Prostate gland (tissue), 2 donors: ENCODE measurements around the gene MMP10. TPM values are rescaled to one million over a fixed set of nuclear protein-coding genes. Genes with fewer than 3 reads are reported as not detected.

Experiments used
- DNase-seq: peaks from one replicate; pipeline ENCODE4 v3.0.0-alpha.2; 2019; ENCODE audit warnings: low spot score
- H3K27ac ChIP-seq, 2 donors: fragments of 200-600 bp; sonication (generic); 2 replicates each; pipeline ENCODE4 v1.5.1; 2017 to 2019
- H3K27me3 ChIP-seq: fragments of 200-600 bp; sonication (generic); replicated peaks from 2 replicates; pipeline ENCODE4 v1.5.1; 2019; ENCODE audit not compliant: insufficient read depth
- H3K36me3 ChIP-seq, 2 donors: fragments of 200-600 bp; sonication (generic); 1 replicate in 1 of 2; 2 replicates in 1 of 2; pipeline versions ENCODE4 v1.5.1 to v1.8.1; 2017 to 2019
- H3K4me1 ChIP-seq: fragments of 200-600 bp; sonication (generic); replicated peaks from 2 replicates; pipeline ENCODE4 v1.5.1; 2019
- H3K4me3 ChIP-seq, 2 donors: fragments of 200-600 bp; sonication (generic); 2 replicates each; pipeline ENCODE4 v1.5.1; 2017 to 2019
- H3K9me3 ChIP-seq: fragments of 200-600 bp; sonication (generic); 2 replicates; pipeline ENCODE4 v1.5.1; 2017
- POLR2A ChIP-seq: fragments of 450-650 bp; IDR thresholded peaks from one replicate; pipeline ENCODE4 v1.6.1; 2016; ENCODE audit warnings: antibody characterized with exemption, mild to moderate bottlenecking
- POLR2AphosphoS5 ChIP-seq: sonication (generic); formaldehyde crosslinking; IDR thresholded peaks from one replicate; pipeline ENCODE4 v1.6.1; 2017; ENCODE audit warnings: antibody characterized with exemption
- WGBS: methylation state at CpG from one replicate; pipeline ENCODE4 v1.1.5; 2018; 5-methylcytosine and 5-hydroxymethylcytosine counted together
- intact Hi-C: fragments of 100-400 bp; cut with DNase I; formaldehyde crosslinking; loops from one replicate; pipeline ENCODE4 v1.14.2; 2022
- total RNA-seq, 2 donors: library from RNA; depleted of rRNA; stranded (reverse); fragments of >200 nt; gene quantifications; one replicate each; pipeline ENCODE4 v1.1.0, GENCODE V29; 2016
- TF ChIP-seq, protein P1 (sequence below), 4 experiments: fragments of 200-600 bp in 2 of 4; fragments of 450-650 bp in 2 of 4; sonication (generic) in 2 of 4; IDR thresholded peaks; 1 replicate in 3 of 4; 2 replicates in 1 of 4; pipeline ENCODE4 v1.5.1; 2016 to 2019; ENCODE audit warnings: antibody characterized with exemption in 4 of 4, mild to moderate bottlenecking in 2 of 4, moderate library complexity in 2 of 4

MMP10 gene
- total RNA-seq, 2 donors from 2014 or later = 0.18 to 3.6 TPM

DNA sequence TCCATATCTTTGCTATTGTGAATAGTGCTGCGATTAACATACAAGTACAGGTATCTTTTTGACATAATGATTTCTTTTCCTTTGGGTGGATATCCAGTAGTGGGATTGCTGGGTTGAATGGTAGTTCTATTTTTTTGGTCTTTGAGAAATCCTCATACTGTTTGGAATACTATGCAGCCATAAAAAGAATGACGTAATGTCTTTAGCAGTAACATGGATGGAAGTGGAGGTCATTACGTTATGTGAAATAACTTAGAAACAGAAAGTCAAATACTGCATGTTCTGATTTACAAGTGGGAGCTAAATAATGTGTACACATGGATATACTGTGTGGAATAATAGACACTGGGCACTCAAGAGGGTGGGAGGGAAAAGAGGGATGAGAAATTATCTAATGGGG lies 4.0 kb upstream of the MMP10 start:
- Histone ChIP-seq H3K36me3 (no peaks in the 10 kb centered on the region), H3K4me3 (no peak overlapping the region), H3K4me1 (no peaks in the 10 kb centered on the region), H3K27ac (no peak overlapping the region), H3K27me3 (no peaks in the 10 kb centered on the region), H3K9me3 (no peaks in the 10 kb centered on the region)
- intact Hi-C loops = no loop called here
- TF ChIP-seq, protein P1, sequence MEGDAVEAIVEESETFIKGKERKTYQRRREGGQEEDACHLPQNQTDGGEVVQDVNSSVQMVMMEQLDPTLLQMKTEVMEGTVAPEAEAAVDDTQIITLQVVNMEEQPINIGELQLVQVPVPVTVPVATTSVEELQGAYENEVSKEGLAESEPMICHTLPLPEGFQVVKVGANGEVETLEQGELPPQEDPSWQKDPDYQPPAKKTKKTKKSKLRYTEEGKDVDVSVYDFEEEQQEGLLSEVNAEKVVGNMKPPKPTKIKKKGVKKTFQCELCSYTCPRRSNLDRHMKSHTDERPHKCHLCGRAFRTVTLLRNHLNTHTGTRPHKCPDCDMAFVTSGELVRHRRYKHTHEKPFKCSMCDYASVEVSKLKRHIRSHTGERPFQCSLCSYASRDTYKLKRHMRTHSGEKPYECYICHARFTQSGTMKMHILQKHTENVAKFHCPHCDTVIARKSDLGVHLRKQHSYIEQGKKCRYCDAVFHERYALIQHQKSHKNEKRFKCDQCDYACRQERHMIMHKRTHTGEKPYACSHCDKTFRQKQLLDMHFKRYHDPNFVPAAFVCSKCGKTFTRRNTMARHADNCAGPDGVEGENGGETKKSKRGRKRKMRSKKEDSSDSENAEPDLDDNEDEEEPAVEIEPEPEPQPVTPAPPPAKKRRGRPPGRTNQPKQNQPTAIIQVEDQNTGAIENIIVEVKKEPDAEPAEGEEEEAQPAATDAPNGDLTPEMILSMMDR (IDR thresholded peaks at IDR 0.05) = no peak
- TF ChIP-seq POLR2A (no peak), POLR2AphosphoS5 (no peak)
- DNase-seq = no peak
- WGBS = 66% methylated on average over 3 of the region's 3 CpGs

DNA sequence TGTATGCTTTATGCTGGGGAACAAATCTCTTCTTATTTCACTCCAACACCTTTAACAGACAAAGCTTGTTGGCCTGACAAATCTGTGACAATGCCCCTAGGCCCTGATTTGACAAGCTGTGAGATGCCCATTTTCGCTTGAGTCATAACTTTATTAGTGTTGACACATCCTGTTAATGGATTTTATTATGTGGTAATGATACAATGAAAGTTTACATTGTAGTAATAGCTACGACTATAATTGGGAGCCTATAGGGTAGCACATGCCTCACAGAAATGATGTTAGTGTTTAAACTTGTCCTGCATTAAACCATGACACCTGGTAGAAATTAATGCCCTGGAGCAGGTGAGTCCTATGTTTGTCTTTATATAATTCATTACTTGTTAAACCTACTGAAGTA lies 3.3 kb upstream of the MMP10 start:
- Histone ChIP-seq H3K4me3 (no peak overlapping the region), H3K27ac (no peak overlapping the region), H3K27me3 (no peaks in the 10 kb centered on the region), H3K36me3 (no peaks in the 10 kb centered on the region), H3K4me1 (no peaks in the 10 kb centered on the region), H3K9me3 (no peaks in the 10 kb centered on the region)
- intact Hi-C loops = no loop called here
- TF ChIP-seq POLR2A (no peak), POLR2AphosphoS5 (no peak)
- TF ChIP-seq, protein P1 (IDR thresholded peaks at IDR 0.05) = no peak
- WGBS = 44% methylated on average over 2 of the region's 2 CpGs
- DNase-seq = no peak

DNA sequence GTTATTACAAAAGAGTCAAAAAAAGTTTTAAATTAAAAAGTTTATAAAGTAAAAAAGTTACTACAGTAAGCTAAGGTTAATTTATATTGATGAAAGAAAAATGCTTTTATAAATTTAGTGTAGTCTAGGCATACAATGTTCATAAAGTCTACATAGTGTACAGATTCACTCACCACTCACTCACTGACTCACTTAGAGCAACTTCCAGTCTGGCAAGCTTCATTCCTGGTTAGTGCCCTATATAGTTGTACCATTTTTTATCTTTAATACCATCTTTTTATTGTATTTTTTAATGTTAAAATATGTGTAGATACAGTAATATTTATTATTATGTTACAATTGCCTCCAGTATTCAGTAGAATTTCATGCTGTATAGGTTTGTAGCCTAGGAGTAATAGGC lies 2.6 kb upstream of the MMP10 start:
- H3K9me3 ChIP-seq = no peaks in the 10 kb centered on the region
- H3K4me3 ChIP-seq = no peak overlapping the region
- H3K4me1 ChIP-seq = no peaks in the 10 kb centered on the region
- H3K36me3 ChIP-seq = no peaks in the 10 kb centered on the region
- no peak overlapping the region for H3K27ac ChIP-seq
- TF ChIP-seq POLR2A (no peak), POLR2AphosphoS5 (no peak)
- TF ChIP-seq, protein P1 (IDR thresholded peaks at IDR 0.05) = no peak
- intact Hi-C loops = no loop called here
- no peaks in the 10 kb centered on the region for H3K27me3 ChIP-seq
- DNase-seq = no peak

DNA sequence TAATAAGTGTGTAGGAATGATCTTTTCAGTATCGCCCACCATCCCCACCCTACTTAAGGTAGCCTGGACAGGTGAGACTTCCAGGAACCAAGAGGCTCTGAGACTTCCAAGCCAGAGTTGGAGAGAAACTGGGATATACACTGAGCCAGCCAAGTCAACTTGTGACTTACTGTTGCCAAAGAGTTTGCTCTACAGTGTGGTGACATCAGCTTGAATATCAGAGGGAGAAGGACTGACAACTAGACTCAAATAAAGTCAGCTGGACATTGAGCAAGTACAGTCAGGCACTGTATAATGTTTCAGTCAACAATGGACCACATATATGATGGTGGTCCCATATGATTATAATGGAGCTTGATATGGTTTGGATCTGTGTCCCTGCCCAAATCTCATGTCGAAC lies 1.2 kb upstream of the MMP10 start:
- no peaks in the 10 kb centered on the region for H3K27me3 ChIP-seq
- no peak for DNase-seq
- TF ChIP-seq, protein P1 (IDR thresholded peaks at IDR 0.05) = no peak
- TF ChIP-seq POLR2A (no peak), POLR2AphosphoS5 (no peak)
- no peak overlapping the region for H3K27ac ChIP-seq
- no peaks in the 10 kb centered on the region for H3K4me1 ChIP-seq
- WGBS = 92% methylated on average over 2 of the region's 2 CpGs
- H3K36me3 ChIP-seq = no peaks in the 10 kb centered on the region
- intact Hi-C loops = no loop called here
- H3K4me3 ChIP-seq = no peak overlapping the region
- no peaks in the 10 kb centered on the region for H3K9me3 ChIP-seq

DNA sequence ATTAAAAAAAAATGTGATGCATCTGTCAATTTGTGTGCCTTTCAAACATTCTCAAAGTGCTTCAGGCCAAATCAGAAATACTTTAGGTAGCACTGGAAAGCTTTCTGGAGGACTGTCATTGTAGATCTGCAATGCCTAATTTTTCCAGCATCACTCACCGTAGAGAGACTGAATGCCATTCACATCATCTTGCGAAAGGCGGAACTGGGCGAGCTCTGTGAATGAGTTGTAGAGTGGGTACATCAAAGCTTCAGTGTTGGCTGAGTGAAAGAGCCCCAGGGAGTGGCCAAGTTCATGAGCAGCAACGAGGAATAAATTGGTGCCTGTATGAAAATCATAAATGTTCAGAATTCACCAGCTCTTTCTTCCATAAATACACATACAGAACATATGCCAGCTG lies 4.0 kb downstream of the MMP10 start:
- no peaks in the 10 kb centered on the region for H3K4me1 ChIP-seq
- H3K4me3 ChIP-seq = no peak overlapping the region
- no peak overlapping the region for H3K27ac ChIP-seq
- TF ChIP-seq POLR2A (no peak), POLR2AphosphoS5 (no peak)
- TF ChIP-seq, protein P1 (IDR thresholded peaks at IDR 0.05) = no peak
- 64% methylated on average over 5 of the region's 5 CpGs for WGBS
- H3K36me3 ChIP-seq = no peaks in the 10 kb centered on the region
- intact Hi-C loops = no loop called here
- no peaks in the 10 kb centered on the region for H3K27me3 ChIP-seq
- no peaks in the 10 kb centered on the region for H3K9me3 ChIP-seq
- DNase-seq = no peak
